ENCODE results near the gene THRB.
"Not testable (repeated sequence)": the region's sequence is repeated elsewhere in the genome, so short reads cannot be mapped to it uniquely, and the experiment has no call there.

The THRB gene

GRCh38 chr3:24426896-24427295, 67.8 kb downstream of the THRB start:
- TF ChIP-seq ZNF560 (tag by site-specific recombination; IDR thresholded peaks at IDR 0.05; ENCODE audit: borderline replicate concordance): no peak
- TF ChIP-seq ZNF785 (tag by site-specific recombination; IDR thresholded peaks at IDR 0.05): no peak
- TF ChIP-seq ZNF501 (tag by site-specific recombination; IDR thresholded peaks at IDR 0.05): no peak
- TF ChIP-seq BCL11B (tag by site-specific recombination; IDR thresholded peaks at IDR 0.05; ENCODE audit: low read depth): no peak
- no peak for TF ChIP-seq PRDM4 (tag by site-specific recombination; IDR thresholded peaks at IDR 0.05)
- TF ChIP-seq ZNF223 (tag by site-specific recombination; IDR thresholded peaks at IDR 0.05): no peak
- TF ChIP-seq KLF16 (tag by site-specific recombination; IDR thresholded peaks at IDR 0.05): no peak
- TF ChIP-seq ZNF600 (tag by site-specific recombination; IDR thresholded peaks at IDR 0.05): no peak
- no peak for TF ChIP-seq ZSCAN23 (tag by site-specific recombination; IDR thresholded peaks at IDR 0.05)
- no peak for TF ChIP-seq TRIM28 (IDR thresholded peaks at IDR 0.05; ENCODE audit: borderline replicate concordance, low read length)
- TF ChIP-seq KLF8 (tag by site-specific recombination; IDR thresholded peaks at IDR 0.05): no peak
- no peak for TF ChIP-seq PATZ1 (tag by site-specific recombination; IDR thresholded peaks at IDR 0.05)
- TF ChIP-seq ZBTB10 (tag by site-specific recombination; IDR thresholded peaks at IDR 0.05): no peak
- no peak for TF ChIP-seq ZBTB8A (tag by site-specific recombination; IDR thresholded peaks at IDR 0.05)
- TF ChIP-seq ZNF404 (tag by site-specific recombination; IDR thresholded peaks at IDR 0.05): no peak
- TF ChIP-seq ZNF621 (tag by site-specific recombination; IDR thresholded peaks at IDR 0.05): no peak
- no peak for TF ChIP-seq ZNF37A (tag by site-specific recombination; IDR thresholded peaks at IDR 0.05)
- Histone ChIP-seq H3K9me3 (ENCODE audit: control insufficient read depth, insufficient read depth, low read depth, low read length) (no peaks in the 10 kb centered on the region), H3K4me1 (ENCODE audit: control insufficient read depth, insufficient read depth, low read length) (no peaks in the 10 kb centered on the region), H3K27ac (ENCODE audit: extremely low read depth, low read depth, low read length) (no peak overlapping the region), H3K36me3 (ENCODE audit: control insufficient read depth in 2 of 2, insufficient read depth in 1 of 2, low read length in 2 of 2) (no peaks in the 10 kb centered on the region), H3K4me3 (ENCODE audit: low read depth, low read length) (no peak overlapping the region)
- CTCF ChIA-PET: interaction anchor here (1.0 kb wide), 1 partner anchor 64 kb away, joined by 3 read pairs; no protein-coding TSS in a partner anchor
- POLR2A ChIA-PET: no interaction called here

DNA sequence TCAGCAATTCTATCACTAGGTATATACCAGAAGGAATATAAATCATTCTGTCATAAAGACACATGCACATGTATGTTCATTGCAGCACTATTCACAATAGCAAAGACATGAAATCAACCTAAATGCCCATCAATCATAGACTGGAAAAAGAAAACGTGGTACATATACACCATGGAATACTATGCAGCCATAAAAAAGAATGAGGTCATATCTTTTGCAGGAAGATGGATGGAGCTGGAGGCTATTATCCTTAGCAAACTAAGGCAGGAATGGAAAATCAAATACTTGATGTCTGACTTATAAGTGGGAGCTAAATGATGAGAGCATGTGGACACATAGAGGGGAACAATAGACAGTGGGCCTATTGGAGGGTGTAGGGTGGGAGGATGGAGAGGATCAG, 73.8 kb downstream of the THRB start:
- H3K27ac ChIP-seq (ENCODE audit: extremely low read depth, low read depth, low read length); H3K36me3 ChIP-seq (ENCODE audit: control insufficient read depth in 2 of 2, insufficient read depth in 1 of 2, low read length in 2 of 2); H3K9me3 ChIP-seq (ENCODE audit: control insufficient read depth, insufficient read depth, low read depth, low read length); H3K4me3 ChIP-seq (ENCODE audit: low read depth, low read length); CTCF ChIA-PET; H3K4me1 ChIP-seq (ENCODE audit: control insufficient read depth, insufficient read depth, low read length); POLR2A ChIA-PET: not testable (repeated sequence)
- TF ChIP-seq ZNF580 (tag by site-specific recombination; IDR thresholded peaks at IDR 0.05) (peak; percentile 92), ZNF146 (tag by site-specific recombination; IDR thresholded peaks at IDR 0.05) (peak; percentile 92)
- TF ChIP-seq, protein P1, sequence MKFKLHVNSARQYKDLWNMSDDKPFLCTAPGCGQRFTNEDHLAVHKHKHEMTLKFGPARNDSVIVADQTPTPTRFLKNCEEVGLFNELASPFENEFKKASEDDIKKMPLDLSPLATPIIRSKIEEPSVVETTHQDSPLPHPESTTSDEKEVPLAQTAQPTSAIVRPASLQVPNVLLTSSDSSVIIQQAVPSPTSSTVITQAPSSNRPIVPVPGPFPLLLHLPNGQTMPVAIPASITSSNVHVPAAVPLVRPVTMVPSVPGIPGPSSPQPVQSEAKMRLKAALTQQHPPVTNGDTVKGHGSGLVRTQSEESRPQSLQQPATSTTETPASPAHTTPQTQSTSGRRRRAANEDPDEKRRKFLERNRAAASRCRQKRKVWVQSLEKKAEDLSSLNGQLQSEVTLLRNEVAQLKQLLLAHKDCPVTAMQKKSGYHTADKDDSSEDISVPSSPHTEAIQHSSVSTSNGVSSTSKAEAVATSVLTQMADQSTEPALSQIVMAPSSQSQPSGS (tag by site-specific recombination; IDR thresholded peaks at IDR 0.05; ENCODE audit: low read depth): peak; percentile 25; the same call in 1 of the 2 replicates
